ENCODE results near the gene SIGLEC7.

Gene SIGLEC7

GRCh38 chr19:51129716-51130115, 12.4 kb upstream of the SIGLEC7 start:
- DNase-seq, result no peak
- no peak overlapping the region for H3K27ac ChIP-seq (ENCODE audit: insufficient read depth in 1 of 2, low read depth in 1 of 2, low read length in 2 of 2, poor library complexity in 1 of 2, severe bottlenecking in 2 of 2)
- POLR2A ChIA-PET, result no interaction called here
- CTCF ChIA-PET, result interaction anchor here (1.6 to 1.7 kb wide), 2 partner anchors 27 to 83 kb away, joined by 3 read pairs; no protein-coding TSS in a partner anchor
- peaks cover 0 to 5% (median 0%) of the 10 kb centered on the region in 5 experiments for H3K27me3 ChIP-seq (replicated peaks in 2 of 5; ENCODE audit: control insufficient read depth in 4 of 5, insufficient read depth in 5 of 5, low read length in 4 of 5)
- H3K4me3 ChIP-seq (ENCODE audit: control insufficient read depth in 1 of 7, extremely low read depth in 1 of 7, insufficient read depth in 4 of 7, low read depth in 2 of 7, low read length in 6 of 7), result no peak overlapping the region
- H3K4me1 ChIP-seq (ENCODE audit: control extremely low read depth in 1 of 4, control insufficient read depth in 4 of 4, insufficient read depth in 4 of 4, low read length in 3 of 4), result peaks cover 13 to 68% (median 33%) of the 10 kb centered on the region in 4 experiments
- H3K36me3 ChIP-seq (ENCODE audit: control insufficient read depth in 4 of 4, insufficient read depth in 4 of 4, low read length in 3 of 4), result no peaks in the 10 kb centered on the region
- no peaks in the 10 kb centered on the region for H3K9me3 ChIP-seq (ENCODE audit: control extremely low read depth in 1 of 5, control insufficient read depth in 4 of 5, insufficient read depth in 2 of 5, low read depth in 1 of 5, low read length in 4 of 5)
- WGBS (ENCODE audit: insufficient coverage), result 100% methylated on average over 7 of the region's 8 CpGs

DNA sequence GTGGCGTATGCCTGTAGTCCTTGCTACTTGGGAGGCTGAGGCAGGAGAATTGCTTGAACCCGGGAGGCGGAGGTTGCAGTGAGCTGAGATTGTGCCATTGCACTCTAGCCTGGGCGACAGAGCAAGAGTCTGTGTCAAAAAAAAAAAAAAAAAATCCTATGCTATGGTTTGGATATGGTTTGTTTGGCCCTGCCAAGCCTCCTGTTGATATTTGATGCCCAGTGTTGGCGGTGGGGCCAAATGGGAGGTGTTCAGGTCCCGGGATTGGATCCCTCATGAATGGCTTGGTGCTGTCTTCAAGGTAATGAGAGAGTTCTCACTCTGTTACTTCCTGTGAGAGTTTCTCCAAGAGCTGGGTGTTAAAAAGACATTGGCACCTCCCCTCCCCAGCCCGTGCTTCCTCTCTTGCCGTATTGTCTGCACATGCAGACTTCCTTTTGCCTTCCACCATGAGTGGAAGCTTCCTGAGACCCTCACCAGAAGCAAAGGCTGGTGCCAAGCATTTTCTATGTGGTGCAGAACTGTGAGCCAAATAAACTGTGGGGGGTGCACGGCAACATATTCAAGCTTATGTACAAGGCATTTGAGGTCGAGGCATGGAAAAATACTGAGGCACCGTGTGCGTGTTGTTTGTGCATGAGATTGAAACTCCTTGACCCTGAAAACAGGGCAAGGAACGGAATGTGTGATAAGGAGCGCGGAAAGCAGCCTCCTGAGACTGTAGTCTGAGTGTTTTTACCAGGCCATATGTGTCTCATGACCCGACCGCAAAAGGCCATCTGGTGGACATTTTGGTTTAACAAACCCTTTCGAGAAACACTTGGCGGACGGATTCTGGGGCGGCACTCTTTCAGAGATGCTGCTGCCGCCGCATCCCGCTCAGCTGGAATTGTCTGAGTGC, 10.1 kb upstream of the SIGLEC7 start:
- H3K27ac ChIP-seq (ENCODE audit: insufficient read depth in 1 of 2, low read depth in 1 of 2, low read length in 2 of 2, poor library complexity in 1 of 2, severe bottlenecking in 2 of 2), result no peak overlapping the region
- 34% methylated on average over 21 of the region's 24 CpGs for WGBS (ENCODE audit: insufficient coverage)
- peaks cover 0 to 5% (median 0%) of the 10 kb centered on the region in 5 experiments for H3K27me3 ChIP-seq (replicated peaks in 2 of 5; ENCODE audit: control insufficient read depth in 4 of 5, insufficient read depth in 5 of 5, low read length in 4 of 5)
- CTCF ChIA-PET, result interaction anchor here (1.2 to 2.2 kb wide), 2 partner anchors 20 to 26 kb away, joined by 4 to 6 read pairs; no protein-coding TSS in a partner anchor
- no peaks in the 10 kb centered on the region for H3K36me3 ChIP-seq (ENCODE audit: control insufficient read depth in 4 of 4, insufficient read depth in 4 of 4, low read length in 3 of 4)
- POLR2A ChIA-PET, result no interaction called here
- peaks cover 0 to 6% (median 0%) of the 10 kb centered on the region in 5 experiments for H3K9me3 ChIP-seq (ENCODE audit: control extremely low read depth in 1 of 5, control insufficient read depth in 4 of 5, insufficient read depth in 2 of 5, low read depth in 1 of 5, low read length in 4 of 5)
- DNase-seq, result peak; percentile 66 to 84 (median 73)
- peaks cover 21 to 56% (median 37%) of the 10 kb centered on the region in 4 experiments for H3K4me1 ChIP-seq (ENCODE audit: control extremely low read depth in 1 of 4, control insufficient read depth in 4 of 4, insufficient read depth in 4 of 4, low read length in 3 of 4)
- H3K4me3 ChIP-seq (ENCODE audit: control insufficient read depth in 1 of 7, extremely low read depth in 1 of 7, insufficient read depth in 4 of 7, low read depth in 2 of 7, low read length in 6 of 7), result peak overlapping the region in 3 of 7 experiments; percentile 13 to 26 (median 25)

DNA sequence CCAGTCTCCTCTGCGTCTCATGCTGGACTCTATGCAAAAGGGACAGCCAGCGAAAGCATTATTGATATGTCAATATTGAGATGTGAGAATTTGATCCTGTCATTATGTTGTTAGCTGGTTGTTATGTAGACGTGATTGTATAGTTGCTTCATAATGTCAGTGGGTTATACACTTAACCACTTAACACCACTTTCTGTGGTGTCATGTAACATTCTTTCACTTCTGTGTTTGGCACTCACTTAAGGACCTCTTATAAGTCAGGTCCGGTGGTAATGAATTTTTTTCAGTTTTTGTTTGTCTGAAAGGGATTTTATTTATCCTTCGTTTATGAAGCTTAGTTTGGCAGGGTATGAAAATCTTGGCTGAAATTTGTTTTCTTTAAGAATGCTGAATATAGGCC, 7.1 kb upstream of the SIGLEC7 start:
- POLR2A ChIA-PET, result interaction anchor here (0.7 kb wide), 1 partner anchor 645 kb away, joined by 3 read pairs; no protein-coding TSS in a partner anchor
- WGBS (ENCODE audit: insufficient coverage), result 96% methylated on average over 4 of the region's 5 CpGs
- Histone ChIP-seq H3K4me1 (ENCODE audit: control extremely low read depth in 1 of 4, control insufficient read depth in 4 of 4, insufficient read depth in 4 of 4, low read length in 3 of 4) (peaks cover 18 to 61% (median 45%) of the 10 kb centered on the region in 4 experiments), H3K9me3 (ENCODE audit: control extremely low read depth in 1 of 5, control insufficient read depth in 4 of 5, insufficient read depth in 2 of 5, low read depth in 1 of 5, low read length in 4 of 5) (peaks cover 0 to 6% (median 0%) of the 10 kb centered on the region in 5 experiments), H3K4me3 (ENCODE audit: control insufficient read depth in 1 of 7, extremely low read depth in 1 of 7, insufficient read depth in 4 of 7, low read depth in 2 of 7, low read length in 6 of 7) (no peak overlapping the region), H3K27ac (ENCODE audit: insufficient read depth in 1 of 2, low read depth in 1 of 2, low read length in 2 of 2, poor library complexity in 1 of 2, severe bottlenecking in 2 of 2) (no peak overlapping the region), H3K27me3 (replicated peaks in 2 of 5; ENCODE audit: control insufficient read depth in 4 of 5, insufficient read depth in 5 of 5, low read length in 4 of 5) (peaks cover 0 to 5% (median 0%) of the 10 kb centered on the region in 5 experiments), H3K36me3 (ENCODE audit: control insufficient read depth in 4 of 4, insufficient read depth in 4 of 4, low read length in 3 of 4) (no peaks in the 10 kb centered on the region)
- CTCF ChIA-PET, result interaction anchor here (1.1 to 3.6 kb wide), 4 partner anchors 21 to 203 kb away, joined by 3 to 19 read pairs (median 10); no protein-coding TSS in a partner anchor
- DNase-seq, result no peak

DNA sequence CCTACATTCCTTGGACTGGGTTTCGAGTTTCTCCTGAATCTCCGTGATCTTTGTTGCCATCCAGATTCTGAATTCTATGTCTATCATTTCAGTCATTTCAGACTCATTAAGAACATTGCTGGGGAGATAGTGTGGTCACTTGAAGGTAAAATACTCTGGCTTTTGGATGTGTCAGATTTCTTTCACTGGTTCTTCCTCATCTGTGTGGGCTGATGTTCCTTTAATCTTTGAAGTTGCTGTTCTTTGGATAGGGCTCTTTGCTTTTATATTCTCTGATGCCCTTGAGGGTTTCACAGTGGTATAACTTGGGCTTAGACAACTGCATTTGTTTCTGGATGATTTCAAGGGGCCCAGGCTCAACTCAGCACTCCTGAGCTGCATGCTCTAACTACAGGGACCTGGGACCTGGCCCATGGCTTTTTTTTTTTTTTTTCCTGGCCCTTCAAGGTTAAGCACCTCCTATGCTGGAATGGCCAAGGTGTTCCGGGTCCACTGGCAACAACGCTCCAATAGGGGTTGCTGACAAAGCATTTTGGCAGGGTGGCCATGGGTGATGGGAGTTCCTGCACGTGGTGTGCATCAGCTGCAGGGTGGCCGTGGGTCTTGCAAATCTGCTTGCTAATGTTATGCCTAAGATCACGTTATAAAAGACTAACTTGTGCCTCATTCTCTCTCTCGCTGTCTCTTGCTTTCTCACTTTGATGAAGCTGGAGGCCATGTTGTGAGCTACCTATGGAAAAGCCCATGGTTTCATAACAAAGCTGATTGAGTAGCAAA, 5.9 kb upstream of the SIGLEC7 start:
- no peaks in the 10 kb centered on the region for H3K36me3 ChIP-seq (ENCODE audit: control insufficient read depth in 4 of 4, insufficient read depth in 4 of 4, low read length in 3 of 4)
- POLR2A ChIA-PET, result interaction anchor here (0.7 kb wide), 1 partner anchor 179 kb away, joined by 4 read pairs; no protein-coding TSS in a partner anchor

DNA sequence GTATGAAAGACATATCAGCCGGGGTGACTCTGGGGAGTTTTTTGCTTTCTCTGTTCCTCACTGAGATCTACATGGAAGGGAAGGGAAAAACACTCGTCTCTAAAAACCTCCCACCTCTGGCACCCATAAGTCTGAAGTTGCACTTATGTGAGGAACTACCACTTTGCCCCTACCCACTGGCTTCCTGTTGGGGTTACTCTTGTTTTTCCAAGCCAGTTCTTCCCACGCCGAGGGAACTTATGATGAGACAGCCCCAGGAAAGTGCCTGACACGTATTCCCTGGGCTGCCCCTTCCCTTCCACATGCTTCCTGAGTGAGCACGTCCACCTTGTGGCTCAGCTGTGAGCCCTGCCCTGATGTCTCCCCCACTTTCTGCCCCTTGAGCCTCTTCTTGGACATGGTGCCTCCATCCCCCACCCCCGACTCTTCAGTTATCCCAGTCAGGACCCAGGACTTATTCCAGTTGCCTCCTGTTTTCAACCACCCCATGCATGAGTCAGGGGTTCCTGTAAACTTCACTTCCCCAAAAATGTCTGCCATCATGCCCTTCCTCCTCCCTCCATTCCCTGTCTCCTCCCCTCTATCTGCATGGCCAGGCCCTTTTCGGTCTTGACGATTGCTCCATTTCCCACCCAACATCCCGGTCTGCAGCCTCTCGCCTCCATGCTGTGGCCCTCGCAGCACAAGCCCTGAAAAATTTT, 5.1 kb upstream of the SIGLEC7 start:
- Histone ChIP-seq H3K4me3 (ENCODE audit: control insufficient read depth in 1 of 7, extremely low read depth in 1 of 7, insufficient read depth in 4 of 7, low read depth in 2 of 7, low read length in 6 of 7) (peak overlapping the region in 2 of 7 experiments; percentile 43 to 67), H3K36me3 (ENCODE audit: control insufficient read depth in 4 of 4, insufficient read depth in 4 of 4, low read length in 3 of 4) (no peaks in the 10 kb centered on the region), H3K27me3 (replicated peaks in 2 of 5; ENCODE audit: control insufficient read depth in 4 of 5, insufficient read depth in 5 of 5, low read length in 4 of 5) (peaks cover 0 to 15% (median 8%) of the 10 kb centered on the region in 5 experiments), H3K27ac (ENCODE audit: insufficient read depth in 1 of 2, low read depth in 1 of 2, low read length in 2 of 2, poor library complexity in 1 of 2, severe bottlenecking in 2 of 2) (no peak overlapping the region), H3K4me1 (ENCODE audit: control extremely low read depth in 1 of 4, control insufficient read depth in 4 of 4, insufficient read depth in 4 of 4, low read length in 3 of 4) (peaks cover 18 to 67% (median 43%) of the 10 kb centered on the region in 4 experiments), H3K9me3 (ENCODE audit: control extremely low read depth in 1 of 5, control insufficient read depth in 4 of 5, insufficient read depth in 2 of 5, low read depth in 1 of 5, low read length in 4 of 5) (peaks cover 0 to 6% (median 0%) of the 10 kb centered on the region in 5 experiments)
- CTCF ChIA-PET, result interaction anchor here (1.7 to 3.6 kb wide), 2 partner anchors 12 to 25 kb away, joined by 5 to 15 read pairs; no protein-coding TSS in a partner anchor
- WGBS (ENCODE audit: insufficient coverage), result 38% methylated on average over 11 of the region's 12 CpGs
- peak; percentile 38 to 71 (median 68) for DNase-seq
- POLR2A ChIA-PET, result interaction anchor here (0.7 kb wide), 1 partner anchor 179 kb away, joined by 4 read pairs; no protein-coding TSS in a partner anchor

More for the DNA sequence above, 5.9 kb upstream of the SIGLEC7 start:
- DNase-seq, result no peak
- Histone ChIP-seq H3K4me1 (ENCODE audit: control extremely low read depth in 1 of 4, control insufficient read depth in 4 of 4, insufficient read depth in 4 of 4, low read length in 3 of 4) (peaks cover 18 to 63% (median 46%) of the 10 kb centered on the region in 4 experiments), H3K9me3 (ENCODE audit: control extremely low read depth in 1 of 5, control insufficient read depth in 4 of 5, insufficient read depth in 2 of 5, low read depth in 1 of 5, low read length in 4 of 5) (peaks cover 0 to 6% (median 0%) of the 10 kb centered on the region in 5 experiments), H3K27me3 (replicated peaks in 2 of 5; ENCODE audit: control insufficient read depth in 4 of 5, insufficient read depth in 5 of 5, low read length in 4 of 5) (peaks cover 0 to 9% (median 3%) of the 10 kb centered on the region in 5 experiments), H3K4me3 (ENCODE audit: control insufficient read depth in 1 of 7, extremely low read depth in 1 of 7, insufficient read depth in 4 of 7, low read depth in 2 of 7, low read length in 6 of 7) (peak overlapping the region in 1 of 7 experiments; percentile 43), H3K27ac (ENCODE audit: insufficient read depth in 1 of 2, low read depth in 1 of 2, low read length in 2 of 2, poor library complexity in 1 of 2, severe bottlenecking in 2 of 2) (no peak overlapping the region)
- CTCF ChIA-PET, result interaction anchor here (1.7 to 3.6 kb wide), 3 partner anchors 13 to 24 kb away, joined by 5 to 19 read pairs (median 15); no protein-coding TSS in a partner anchor
- WGBS (ENCODE audit: insufficient coverage), result 92% methylated on average over 5 of the region's 8 CpGs

- Histone ChIP-seq H3K4me3 (ENCODE audit: control insufficient read depth in 1 of 7, extremely low read depth in 1 of 7, insufficient read depth in 4 of 7, low read depth in 2 of 7, low read length in 6 of 7) (peak overlapping the region in 2 of 7 experiments; percentile 9 to 24), H3K4me1 (ENCODE audit: control extremely low read depth in 1 of 4, control insufficient read depth in 4 of 4, insufficient read depth in 4 of 4, low read length in 3 of 4) (peaks cover 18 to 68% (median 39%) of the 10 kb centered on the region in 4 experiments), H3K36me3 (ENCODE audit: control insufficient read depth in 4 of 4, insufficient read depth in 4 of 4, low read length in 3 of 4) (no peaks in the 10 kb centered on the region), H3K9me3 (ENCODE audit: control extremely low read depth in 1 of 5, control insufficient read depth in 4 of 5, insufficient read depth in 2 of 5, low read depth in 1 of 5, low read length in 4 of 5) (peaks cover 0 to 6% (median 0%) of the 10 kb centered on the region in 5 experiments), H3K27me3 (replicated peaks in 2 of 5; ENCODE audit: control insufficient read depth in 4 of 5, insufficient read depth in 5 of 5, low read length in 4 of 5) (peaks cover 0 to 15% (median 8%) of the 10 kb centered on the region in 5 experiments), H3K27ac (ENCODE audit: insufficient read depth in 1 of 2, low read depth in 1 of 2, low read length in 2 of 2, poor library complexity in 1 of 2, severe bottlenecking in 2 of 2) (no peak overlapping the region)
- ChIA-PET CTCF (interaction anchor here (1.7 kb wide), 1 partner anchor 11 kb away, joined by 5 read pairs; no protein-coding TSS in a partner anchor), POLR2A (no interaction called here)
- DNase-seq, result no peak
- 91% methylated on average over 5 of the region's 9 CpGs for WGBS (ENCODE audit: insufficient coverage)
Measured at GRCh38 chr19:51137792-51138425, 4.2 kb upstream of the SIGLEC7 start.
